ENCODE measurements around the gene PPP1R13L. TPM values are rescaled to one million over a fixed set of nuclear protein-coding genes. Genes with fewer than 3 reads are reported as not detected.

Gene PPP1R13L
- total RNA-seq, 1 donor from 2014 or later = 56.7 TPM

- H3K4me3 Mint-ChIP-seq (ENCODE audit: unreplicated experiment) = peak overlapping the region; percentile 64
- Histone ChIP-seq H3K4me1 (ENCODE audit: insufficient read depth, low read length) (peaks cover 29% of the 10 kb centered on the region), H3K27me3 (ENCODE audit: insufficient read depth, low read length) (no peaks in the 10 kb centered on the region), H3K4me3 (ENCODE audit: insufficient read depth, low read depth, low read length) (no peak overlapping the region), H3K36me3 (ENCODE audit: insufficient read depth, low read length) (peaks cover 13% of the 10 kb centered on the region), H3K4me2 (ENCODE audit: low read length) (no peak overlapping the region), H4K20me1 (ENCODE audit: insufficient read depth, low read length) (peaks cover 9% of the 10 kb centered on the region), H3K9me3 (ENCODE audit: insufficient read depth, low read depth, low read length) (no peaks in the 10 kb centered on the region), H3K27ac (ENCODE audit: low read depth, low read length) (no peak overlapping the region), H3K9ac (ENCODE audit: low read length) (no peak overlapping the region), H3K79me2 (ENCODE audit: insufficient read depth, low read length) (peaks cover 26% of the 10 kb centered on the region), H2AFZ (ENCODE audit: low read depth, low read length) (no peak overlapping the region)
- peaks cover 9% of the 10 kb centered on the region for H3K4me1 Mint-ChIP-seq (ENCODE audit: low read depth, unreplicated experiment)
- FAIRE-seq (no peak), DNase-seq (ENCODE audit: low read depth) (no peak)
- no peaks in the 10 kb centered on the region for H3K9me3 Mint-ChIP-seq (ENCODE audit: unreplicated experiment)
- no peak overlapping the region for H3K27ac Mint-ChIP-seq (ENCODE audit: unreplicated experiment)
- no peaks in the 10 kb centered on the region for H3K27me3 Mint-ChIP-seq (ENCODE audit: low read depth, unreplicated experiment)
- H3K36me3 Mint-ChIP-seq (ENCODE audit: low read depth, unreplicated experiment) = peaks cover 17% of the 10 kb centered on the region
- TF ChIP-seq EZH2 (IDR thresholded peaks at IDR 0.05; ENCODE audit: insufficient read depth, low read length) (no peak), CTCF (IDR thresholded peaks at IDR 0.05; ENCODE audit: insufficient read depth, low read depth, low read length) (no peak)
Measured at GRCh38 chr19:45420871-45421270, 16.0 kb upstream of the PPP1R13L start.

GRCh38 chr19:45420356-45420755 is 15.5 kb upstream of the PPP1R13L start:
- Histone ChIP-seq H3K4me3 (ENCODE audit: insufficient read depth, low read depth, low read length) (no peak overlapping the region), H3K9me3 (ENCODE audit: insufficient read depth, low read depth, low read length) (no peaks in the 10 kb centered on the region), H2AFZ (ENCODE audit: low read depth, low read length) (no peak overlapping the region), H3K4me1 (ENCODE audit: insufficient read depth, low read length) (peaks cover 25% of the 10 kb centered on the region), H3K27ac (ENCODE audit: low read depth, low read length) (no peak overlapping the region), H3K9ac (ENCODE audit: low read length) (no peak overlapping the region), H3K36me3 (ENCODE audit: insufficient read depth, low read length) (peaks cover 13% of the 10 kb centered on the region), H3K4me2 (ENCODE audit: low read length) (no peak overlapping the region), H3K79me2 (ENCODE audit: insufficient read depth, low read length) (peaks cover 26% of the 10 kb centered on the region), H3K27me3 (ENCODE audit: insufficient read depth, low read length) (no peaks in the 10 kb centered on the region), H4K20me1 (ENCODE audit: insufficient read depth, low read length) (peaks cover 9% of the 10 kb centered on the region)
- peak overlapping the region; percentile 26 for H3K27ac Mint-ChIP-seq (ENCODE audit: unreplicated experiment)
- peaks cover 18% of the 10 kb centered on the region for H3K36me3 Mint-ChIP-seq (ENCODE audit: low read depth, unreplicated experiment)
- H3K27me3 Mint-ChIP-seq (ENCODE audit: low read depth, unreplicated experiment) = no peaks in the 10 kb centered on the region
- no peaks in the 10 kb centered on the region for H3K9me3 Mint-ChIP-seq (ENCODE audit: unreplicated experiment)
- DNase-seq (ENCODE audit: low read depth) (no peak), FAIRE-seq (no peak)
- H3K4me1 Mint-ChIP-seq (ENCODE audit: low read depth, unreplicated experiment) = peaks cover 5% of the 10 kb centered on the region
- TF ChIP-seq EZH2 (IDR thresholded peaks at IDR 0.05; ENCODE audit: insufficient read depth, low read length) (no peak), CTCF (IDR thresholded peaks at IDR 0.05; ENCODE audit: insufficient read depth, low read depth, low read length) (no peak)
- no peak overlapping the region for H3K4me3 Mint-ChIP-seq (ENCODE audit: unreplicated experiment)

GRCh38 chr19:45419895-45420294 is 15.0 kb upstream of the PPP1R13L start:
- DNase-seq (ENCODE audit: low read depth) = no peak
- H3K4me2 ChIP-seq (ENCODE audit: low read length) = no peak overlapping the region
- FAIRE-seq = no peak
- H3K4me3 ChIP-seq (ENCODE audit: insufficient read depth, low read depth, low read length) = no peak overlapping the region
- no peak overlapping the region for H3K27ac ChIP-seq (ENCODE audit: low read depth, low read length)
- H3K9me3 ChIP-seq (ENCODE audit: insufficient read depth, low read depth, low read length) = no peaks in the 10 kb centered on the region
- H4K20me1 ChIP-seq (ENCODE audit: insufficient read depth, low read length) = peaks cover 9% of the 10 kb centered on the region
- H3K36me3 ChIP-seq (ENCODE audit: insufficient read depth, low read length) = peaks cover 13% of the 10 kb centered on the region
- Mint-ChIP-seq H3K27me3 (ENCODE audit: low read depth, unreplicated experiment) (no peaks in the 10 kb centered on the region), H3K9me3 (ENCODE audit: unreplicated experiment) (no peaks in the 10 kb centered on the region), H3K4me1 (ENCODE audit: low read depth, unreplicated experiment) (peaks cover 5% of the 10 kb centered on the region), H3K4me3 (ENCODE audit: unreplicated experiment) (no peak overlapping the region), H3K36me3 (ENCODE audit: low read depth, unreplicated experiment) (peaks cover 18% of the 10 kb centered on the region), H3K27ac (ENCODE audit: unreplicated experiment) (no peak overlapping the region)
- TF ChIP-seq EZH2 (IDR thresholded peaks at IDR 0.05; ENCODE audit: insufficient read depth, low read length) = no peak
- TF ChIP-seq CTCF (IDR thresholded peaks at IDR 0.05; ENCODE audit: insufficient read depth, low read depth, low read length) = no peak
- H3K9ac ChIP-seq (ENCODE audit: low read length) = no peak overlapping the region
- no peak overlapping the region for H2AFZ ChIP-seq (ENCODE audit: low read depth, low read length)
- peaks cover 26% of the 10 kb centered on the region for H3K79me2 ChIP-seq (ENCODE audit: insufficient read depth, low read length)
- peaks cover 24% of the 10 kb centered on the region for H3K4me1 ChIP-seq (ENCODE audit: insufficient read depth, low read length)
- no peaks in the 10 kb centered on the region for H3K27me3 ChIP-seq (ENCODE audit: insufficient read depth, low read length)

Data from astrocyte (in vitro differentiated cells and primary cell).